ENCODE data around the gene TCEA2.
"Not testable (repeated sequence)": the region's sequence is repeated elsewhere in the genome, so short reads cannot be mapped to it uniquely, and the experiment has no call there.

Gene TCEA2

DNA sequence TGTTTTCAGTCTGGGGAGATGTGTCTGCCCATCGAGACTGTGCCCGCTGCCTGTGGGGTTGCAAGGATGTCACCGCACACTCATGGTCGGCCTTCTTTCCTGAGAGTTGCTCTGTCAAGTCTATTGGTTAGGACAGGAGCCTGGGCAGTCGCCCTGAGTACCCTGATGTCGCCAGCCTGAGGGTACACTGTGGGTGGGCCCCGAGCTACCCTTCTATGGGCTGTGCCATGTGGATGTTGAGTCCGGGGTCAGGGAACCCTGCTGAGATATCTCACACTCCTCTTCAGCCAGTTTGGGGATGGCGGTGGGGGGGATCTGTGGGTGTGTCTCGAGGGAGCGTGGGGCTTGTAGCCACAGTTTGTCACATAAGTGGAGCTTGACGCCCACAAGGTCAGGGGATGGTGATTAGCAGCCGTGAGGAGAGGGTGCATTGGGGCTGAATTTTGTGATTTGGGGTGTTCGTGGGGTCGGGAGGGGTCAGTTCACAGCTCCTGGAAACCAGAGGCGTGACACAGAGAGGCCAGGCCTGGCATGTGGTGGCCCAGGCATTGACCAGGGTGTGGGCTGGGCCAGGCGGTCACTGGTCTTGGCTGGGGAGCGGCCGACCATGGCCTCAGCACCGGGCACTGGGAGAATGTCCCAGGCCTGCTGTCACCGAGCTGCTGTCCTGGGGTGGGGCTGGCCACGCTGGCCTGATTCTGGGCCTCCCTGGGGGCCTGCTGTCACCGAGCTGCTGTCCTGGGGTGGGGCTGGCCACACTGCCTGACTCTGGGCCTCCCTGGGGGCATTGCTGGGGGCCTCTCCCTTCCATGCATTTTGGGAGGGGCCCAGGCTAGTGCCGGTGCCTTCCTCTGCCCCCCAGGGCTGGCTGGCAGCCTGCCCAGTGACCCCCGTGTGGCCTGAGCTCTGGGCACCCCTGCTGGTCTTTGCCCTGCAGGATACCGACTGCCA, 46.0 kb downstream of the TCEA2 start:
- DNase-seq (ENCODE audit: low read depth in 2 of 2): no peak

DNA sequence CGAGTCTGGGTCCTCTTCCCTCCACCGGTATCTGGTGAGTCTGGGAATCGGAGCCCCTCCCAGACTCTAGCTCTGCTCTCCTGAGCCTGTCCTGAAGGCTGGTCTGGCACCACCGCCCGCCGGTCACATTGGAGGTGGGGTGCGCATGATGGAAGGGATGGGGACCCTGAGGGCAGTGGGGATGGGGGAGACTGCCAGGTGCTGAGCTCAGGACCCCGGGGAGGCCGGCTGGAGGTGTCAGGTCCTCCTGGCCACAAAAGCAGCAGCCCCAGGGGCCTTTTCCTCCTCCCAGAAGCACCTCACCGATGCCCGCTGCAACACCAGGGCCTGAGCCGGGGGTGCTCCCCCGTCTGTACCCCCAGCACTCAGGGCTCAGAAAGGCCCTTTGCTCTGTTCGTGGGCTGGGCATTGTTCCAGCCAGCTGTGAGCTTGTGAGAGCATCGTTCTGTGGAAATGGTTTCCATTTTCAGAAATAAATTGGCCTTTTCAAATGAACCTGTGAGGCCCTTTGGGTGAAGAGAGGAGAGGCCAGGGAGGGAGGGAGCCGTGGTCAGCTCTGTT, 46.9 kb downstream of the TCEA2 start:
- no peak for DNase-seq (ENCODE audit: low read depth in 2 of 2)

DNA sequence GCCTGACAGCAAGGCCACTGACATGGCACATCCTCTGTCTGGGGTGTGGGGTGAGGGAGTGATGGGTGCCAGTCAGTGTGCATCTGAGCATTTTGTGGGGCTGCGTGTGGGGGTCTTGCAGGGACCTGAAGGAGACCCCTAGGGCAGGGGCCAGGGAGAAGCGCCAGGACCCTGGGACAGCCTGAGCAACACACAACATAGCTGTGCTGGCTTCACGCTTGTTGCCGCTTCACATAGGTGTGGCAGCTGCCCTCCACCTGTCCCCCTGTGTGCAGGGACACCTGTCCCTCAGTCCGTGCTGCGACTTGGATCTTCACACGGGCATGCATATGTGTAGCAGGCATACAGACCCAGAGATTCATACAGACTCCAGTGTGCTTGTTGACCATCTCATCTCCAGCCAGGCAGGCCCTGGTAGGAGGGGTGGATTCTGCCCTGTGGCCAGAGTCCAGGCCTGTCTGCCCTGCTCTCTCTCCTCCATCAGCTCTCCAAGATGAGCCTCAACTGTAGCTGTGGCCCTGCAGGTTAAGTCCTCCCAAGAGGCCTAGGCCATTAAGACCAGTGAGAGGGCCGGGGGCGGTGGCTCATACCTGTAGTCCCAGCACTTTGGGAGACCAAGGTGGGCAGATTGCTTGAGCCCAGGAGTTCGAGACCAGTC, 47.5 kb downstream of the TCEA2 start:
- no peak for DNase-seq (ENCODE audit: low read depth in 2 of 2)

DNA sequence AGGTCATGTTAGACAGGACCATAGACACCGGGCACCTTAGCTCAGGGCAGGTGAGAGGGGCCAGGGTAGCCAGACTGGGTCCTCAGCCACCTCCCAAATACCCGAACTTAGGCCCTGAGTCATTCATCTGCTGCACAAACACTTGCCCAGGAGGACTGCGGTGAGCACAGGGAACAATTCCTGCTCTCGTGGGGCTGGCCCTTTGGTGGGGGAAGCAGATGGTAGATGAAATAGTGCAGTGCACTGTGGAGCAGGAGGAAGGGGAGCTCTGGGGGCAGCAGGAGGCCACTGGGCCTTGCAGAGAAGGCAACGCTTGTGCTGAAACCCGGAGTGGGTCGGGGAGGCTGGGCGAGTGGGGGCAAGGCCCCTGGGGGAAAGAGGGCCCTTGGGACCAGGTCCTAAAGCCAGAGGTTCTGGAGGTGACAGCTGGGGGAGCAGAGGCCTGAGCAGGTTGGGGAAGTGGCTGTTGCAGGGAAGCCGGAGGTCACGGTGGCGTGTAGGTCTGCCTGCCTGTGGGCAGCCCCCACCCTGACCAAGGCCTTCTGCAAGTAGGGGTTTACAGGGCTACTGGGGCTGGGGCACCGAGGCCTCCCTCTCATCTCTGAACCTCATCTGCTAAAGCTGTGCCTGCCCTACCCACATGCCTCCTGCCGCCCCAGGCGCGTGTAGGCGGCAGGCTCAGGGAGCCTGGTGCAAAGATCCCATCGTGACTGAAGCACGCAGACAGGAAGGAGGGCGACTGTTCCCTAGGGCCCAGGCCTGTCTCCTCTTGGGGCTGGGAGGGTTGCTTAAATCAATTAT, 49.0 kb downstream of the TCEA2 start:
- DNase-seq (ENCODE audit: low read depth in 2 of 2): no peak

DNA sequence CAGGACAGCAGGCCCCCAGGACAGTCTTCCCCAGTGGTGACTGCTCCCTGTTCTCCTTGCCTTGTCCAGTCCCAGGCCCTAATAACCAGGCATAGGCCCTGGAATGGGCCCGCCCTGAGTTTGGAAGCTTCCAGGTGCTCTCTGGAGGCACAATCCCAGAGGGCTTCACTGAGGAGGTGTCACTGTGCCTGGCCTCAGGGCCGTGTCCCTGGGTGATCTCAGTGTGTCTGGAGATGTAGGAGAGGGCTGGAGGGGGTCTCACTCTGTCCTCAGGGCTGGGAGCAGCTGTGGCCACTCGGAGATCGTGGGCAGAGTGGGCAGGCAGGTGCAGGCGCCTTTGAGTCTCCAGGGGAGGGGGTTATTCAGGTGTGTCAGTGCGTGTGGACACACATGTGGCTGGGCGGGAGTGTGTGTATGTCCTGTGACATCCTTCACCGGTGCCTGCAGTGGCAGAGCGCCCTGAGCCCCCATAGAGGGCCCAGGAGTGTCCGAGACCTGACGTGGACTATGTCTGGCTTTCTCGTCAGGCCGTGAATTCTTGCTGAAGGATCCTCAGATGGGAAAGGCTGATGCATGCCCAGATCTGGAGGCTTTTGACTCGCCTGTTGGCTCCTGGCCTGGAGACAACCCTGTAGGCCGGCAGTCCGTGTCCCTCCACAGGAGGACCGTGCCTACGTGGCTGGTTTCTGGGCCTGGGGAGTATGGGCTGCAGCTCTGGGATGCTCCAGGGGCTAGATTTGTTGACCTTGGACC, 49.9 kb downstream of the TCEA2 start:
- no peak for DNase-seq (ENCODE audit: low read depth in 2 of 2)

DNA sequence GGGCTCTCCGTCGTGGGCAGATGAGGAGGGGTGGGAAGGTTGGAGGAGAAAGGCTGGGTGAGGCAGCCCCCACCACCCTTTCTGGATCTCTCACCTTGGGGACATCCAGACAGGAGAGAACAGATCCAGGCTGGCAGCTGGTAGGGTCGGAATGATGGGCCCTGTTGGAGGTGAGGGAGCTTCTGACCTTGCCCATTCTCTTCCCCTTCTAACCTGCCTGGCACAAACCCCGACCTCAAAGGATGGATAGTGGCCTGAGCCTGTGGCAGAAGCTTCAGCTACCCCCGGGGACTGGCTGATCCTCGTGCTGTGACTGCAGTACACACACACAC, 50.4 kb downstream of the TCEA2 start:
- no peak for DNase-seq (ENCODE audit: low read depth in 2 of 2)

DNA sequence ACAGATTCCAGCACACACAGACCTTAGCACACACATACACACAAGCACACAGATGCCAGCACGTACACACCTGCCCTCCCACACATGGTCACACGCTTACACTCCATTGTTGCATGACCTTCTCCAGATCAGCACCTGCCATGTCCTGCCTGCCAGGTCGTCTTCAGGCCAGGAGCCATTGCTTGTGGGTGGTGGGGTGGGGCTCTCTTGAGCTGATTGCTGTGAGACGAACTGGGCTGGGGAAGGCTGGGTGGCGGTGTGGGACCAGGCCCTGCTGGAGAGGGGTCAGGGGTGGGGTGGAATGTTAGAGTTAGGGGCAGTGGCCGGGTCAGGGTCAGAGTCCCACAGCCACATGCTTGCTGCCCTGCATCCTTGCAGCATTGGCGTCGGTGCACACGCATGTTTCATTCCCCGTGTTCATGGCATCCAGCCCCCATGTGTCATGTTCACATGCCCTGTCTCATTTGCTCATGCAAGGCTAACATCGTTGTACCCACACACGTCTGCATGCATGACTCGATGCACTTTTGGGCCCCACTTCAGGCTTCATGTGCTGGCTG, 50.9 kb downstream of the TCEA2 start:
- no peak for DNase-seq (ENCODE audit: low read depth in 2 of 2)

DNA sequence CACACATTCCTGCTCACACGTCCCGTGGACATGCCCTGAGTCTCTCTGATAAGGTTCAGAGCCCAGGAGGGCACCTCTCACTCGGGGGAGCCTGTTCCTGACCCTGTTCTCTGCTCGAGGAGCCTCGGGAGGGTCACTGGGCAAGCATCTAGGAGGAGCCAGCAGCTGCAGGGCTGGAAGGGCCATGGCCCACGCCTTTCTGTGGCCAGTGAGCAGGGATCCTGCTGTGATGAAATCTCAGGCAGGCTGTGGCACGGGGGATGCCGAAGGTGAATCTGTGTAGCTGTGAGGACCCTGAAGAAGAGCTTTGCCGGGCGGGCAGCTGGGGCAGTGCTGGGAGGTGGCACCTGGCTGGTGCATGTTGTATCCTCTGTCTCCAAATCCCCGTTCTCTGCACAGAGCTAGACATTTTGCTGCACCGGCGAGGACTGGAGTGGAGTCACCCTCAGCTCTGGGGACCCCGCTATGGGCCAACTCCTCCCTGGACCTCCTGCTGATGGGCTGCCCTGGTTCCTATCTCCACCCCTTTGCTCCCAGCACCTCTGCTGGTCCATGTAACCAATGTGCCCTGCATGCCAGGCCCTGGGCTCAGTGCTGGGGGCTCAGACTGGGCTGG, 51.5 kb downstream of the TCEA2 start:
- no peak for DNase-seq (ENCODE audit: low read depth in 2 of 2)

DNA sequence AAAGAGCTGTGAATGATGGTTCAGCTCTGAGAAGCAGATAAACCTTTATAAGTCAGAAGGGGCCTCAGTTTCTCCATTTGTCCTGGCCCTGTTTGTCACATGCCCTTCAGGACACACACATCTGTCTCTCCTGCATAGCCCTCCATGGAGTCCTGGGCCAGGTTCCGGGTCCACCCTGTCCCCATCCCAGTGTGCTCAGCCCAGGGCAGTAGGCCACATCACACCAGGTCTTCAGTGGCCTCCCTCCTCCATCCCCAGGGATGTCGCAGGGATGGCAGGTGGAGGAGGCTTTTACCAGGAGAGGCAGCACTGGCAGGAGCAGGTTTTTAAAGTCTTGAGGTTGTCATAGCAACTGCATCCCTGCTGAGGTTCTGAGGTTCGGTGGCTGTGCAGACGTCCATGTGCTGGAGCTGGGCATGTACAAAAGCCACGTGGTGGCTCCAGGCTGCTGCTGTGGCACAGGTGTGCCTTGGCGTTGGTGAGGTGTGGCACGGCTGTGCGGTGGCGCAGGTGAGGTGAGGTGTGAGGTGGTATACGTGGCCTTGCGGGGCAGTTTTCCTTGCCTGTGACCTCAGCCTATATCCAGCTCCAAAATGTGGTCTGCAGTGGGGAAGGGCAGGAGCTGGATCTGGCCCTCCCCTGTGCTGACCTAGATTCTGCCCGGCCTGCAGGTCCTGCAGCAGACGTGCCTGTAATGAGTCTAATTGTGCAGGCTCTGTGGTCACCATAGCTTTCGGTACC, 52.3 kb downstream of the TCEA2 start:
- no peak for DNase-seq (ENCODE audit: low read depth in 2 of 2)

DNA sequence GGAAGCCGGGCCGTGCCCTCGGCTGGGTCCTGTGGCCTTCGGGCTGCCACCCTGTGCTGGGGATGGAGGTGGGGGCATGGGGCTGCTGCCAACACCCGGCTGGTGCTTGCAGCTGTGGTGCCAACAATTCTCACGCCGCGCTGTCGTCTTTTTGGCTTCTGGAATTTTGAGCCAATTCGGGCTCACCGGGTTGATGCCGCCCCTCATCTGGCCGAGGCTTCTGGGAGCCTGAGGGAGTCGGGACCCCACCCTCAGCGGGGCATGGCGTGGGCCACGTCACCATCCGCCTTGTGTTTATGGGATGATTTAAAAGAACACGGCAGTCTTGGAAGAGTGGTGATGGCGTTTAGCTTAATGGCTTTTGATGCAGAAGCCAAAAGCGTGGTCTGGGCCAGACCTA, 53.0 kb downstream of the TCEA2 start:
- DNase-seq (ENCODE audit: low read depth in 2 of 2): no peak

DNA sequence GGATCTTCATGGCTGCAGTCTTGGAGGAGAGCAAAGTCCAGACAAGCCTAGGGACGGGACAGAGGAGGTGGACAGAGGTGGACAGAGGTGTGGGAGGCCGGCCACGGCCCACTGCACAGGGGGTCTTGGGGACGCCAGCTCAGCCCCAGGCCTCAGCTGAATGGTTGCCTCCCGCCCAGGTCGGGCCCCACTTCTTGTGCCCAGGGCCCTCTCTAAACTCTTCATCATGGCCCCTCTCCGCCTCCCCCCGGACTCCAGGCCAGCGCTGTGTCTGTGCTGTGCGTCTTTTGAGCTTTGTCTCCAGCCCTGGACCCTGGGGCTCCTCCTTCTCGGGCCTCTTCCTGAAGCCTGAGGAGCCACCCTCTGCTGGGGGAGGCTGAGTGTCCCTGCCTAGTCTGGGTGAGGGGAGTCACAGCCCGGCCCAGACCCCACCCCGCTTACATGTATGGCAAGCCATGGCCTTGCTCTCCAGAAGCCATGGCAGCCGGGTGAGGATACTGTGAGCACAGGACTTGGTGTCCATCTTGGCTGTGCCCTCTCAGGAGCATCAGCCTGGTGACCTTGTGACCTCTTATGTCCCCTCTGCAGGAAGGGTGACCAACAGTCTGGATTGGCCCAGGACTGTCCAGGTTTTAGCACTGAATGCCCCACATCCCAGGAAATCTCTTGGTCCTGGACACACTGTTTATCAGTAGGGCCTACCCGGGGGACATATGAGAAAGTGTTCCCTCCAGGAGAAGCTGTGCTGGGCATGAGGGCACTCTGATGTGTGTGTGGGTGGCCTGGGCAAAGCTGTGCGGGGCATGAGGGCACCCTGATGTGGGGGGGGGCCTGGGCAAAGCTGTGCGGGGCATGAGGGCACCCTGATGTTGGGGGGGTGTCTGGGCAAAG, 53.8 kb downstream of the TCEA2 start:
- no peak for DNase-seq (ENCODE audit: low read depth in 2 of 2)

DNA sequence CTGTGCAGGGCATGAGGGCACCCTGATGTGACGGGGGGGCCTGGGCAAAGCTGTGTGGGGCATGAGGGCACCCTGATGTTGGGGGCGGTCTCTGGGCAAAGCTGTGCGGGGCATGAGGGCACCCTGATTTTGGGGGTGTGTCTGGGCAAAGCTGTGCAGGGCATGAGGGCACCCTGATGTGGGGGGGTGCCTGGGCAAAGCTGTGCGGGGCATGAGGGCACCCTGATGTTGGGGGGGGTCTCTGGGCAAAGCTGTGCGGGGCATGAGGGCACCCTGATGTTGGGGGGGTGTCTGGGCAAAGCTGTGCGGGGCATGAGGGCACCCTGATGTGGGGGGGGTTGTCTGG, 54.4 kb downstream of the TCEA2 start:
- not testable (repeated sequence) for DNase-seq (ENCODE audit: low read depth in 2 of 2)

DNA sequence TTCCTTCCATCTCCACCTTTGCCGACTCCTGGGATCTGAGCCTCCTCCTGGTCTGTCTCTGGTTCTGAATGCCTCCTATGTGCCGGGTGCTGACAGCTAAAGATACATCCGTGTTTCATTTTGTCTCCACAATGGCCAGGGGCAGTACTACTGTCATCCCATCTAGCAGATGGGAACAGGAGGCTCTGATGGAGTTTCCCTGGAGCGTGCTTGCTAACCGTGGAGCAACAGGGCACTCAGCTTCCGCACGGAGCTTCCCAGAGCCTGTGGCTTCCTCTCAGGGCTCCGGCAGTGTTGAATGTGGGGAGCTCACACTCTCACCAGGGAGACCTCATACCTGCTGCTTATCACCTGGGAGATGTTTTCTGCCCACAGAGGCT, 56.3 kb downstream of the TCEA2 start:
- no peak for DNase-seq (ENCODE audit: low read depth in 2 of 2)

DNA sequence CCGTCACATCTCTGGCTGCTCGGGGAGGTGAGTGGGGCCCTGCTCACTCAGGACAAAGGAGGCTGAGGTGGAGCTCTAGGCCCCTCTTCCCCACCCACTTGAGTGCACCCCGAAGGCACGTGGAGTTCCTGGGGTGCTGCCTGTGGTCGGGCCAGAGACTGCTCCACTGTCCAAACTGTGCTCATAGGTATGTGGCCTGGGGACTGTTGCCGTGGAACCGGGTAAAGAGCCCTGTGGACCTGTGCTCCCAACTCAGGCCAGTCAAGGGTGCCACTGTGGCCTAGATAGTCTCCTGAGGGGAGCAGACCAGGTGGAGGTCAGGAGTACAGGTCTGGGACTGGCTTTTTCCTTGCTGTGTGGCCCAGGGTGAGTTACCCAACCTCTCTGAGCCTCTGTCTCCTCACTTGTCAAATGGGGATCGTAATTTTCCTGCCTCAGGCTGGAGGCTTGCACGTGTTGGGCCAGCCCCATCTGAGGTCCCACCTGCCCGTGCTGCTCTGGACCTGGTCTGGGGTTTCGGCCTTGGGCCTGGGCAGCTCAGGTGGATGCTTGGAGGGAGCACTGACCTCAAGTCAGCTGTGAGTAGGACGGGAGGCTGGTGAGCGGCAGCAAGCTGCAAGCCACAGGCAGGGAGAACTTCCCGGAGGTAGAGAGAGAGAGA, 56.8 kb downstream of the TCEA2 start:
- no peak for DNase-seq (ENCODE audit: low read depth in 2 of 2)

DNA sequence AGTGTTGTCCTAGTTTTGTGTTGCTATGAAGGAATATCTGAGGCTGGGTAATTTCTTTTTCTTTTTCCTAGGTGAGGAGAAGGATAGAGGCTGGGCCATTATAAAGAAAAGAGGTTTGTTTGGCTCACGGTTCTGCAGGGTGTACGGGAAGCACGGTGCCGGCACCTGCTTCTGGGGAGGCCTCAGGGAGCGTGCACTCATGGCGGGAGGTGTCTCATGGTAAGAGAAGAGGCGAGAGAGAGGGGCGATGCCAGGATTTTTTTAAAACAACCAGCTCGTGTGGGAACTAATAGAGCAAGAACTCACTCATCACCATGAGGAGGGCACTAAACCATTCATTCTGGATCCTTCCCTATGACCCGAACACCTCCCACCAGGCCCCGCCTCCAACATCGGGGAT, 58.6 kb downstream of the TCEA2 start:
- no peak for DNase-seq (ENCODE audit: low read depth in 2 of 2)
